OCI-LY3 (cell line): ENCODE data around the gene ADARB2.

ENCODE experiments used
- H2AFZ ChIP-seq: fragments of 200-600, 300-600 bp; shearing (Covaris generic); 2 replicates; pipeline ENCODE4 v1.6.0; 2014; ENCODE audit warnings: antibody characterized with exemption, low read depth, low read length
- H3K27ac ChIP-seq: fragments of 200-600, 300-600 bp; sonication (generic); 2 replicates; pipeline ENCODE4 v1.5.1; 2014; ENCODE audit warnings: mild to moderate bottlenecking, low read length, moderate library complexity, mixed read lengths
- H3K27me3 ChIP-seq: fragments of 200-600, 300-600 bp; sonication (generic); 2 replicates; pipeline ENCODE4 v1.6.1; 2014; ENCODE audit warnings: low read depth, low read length, mixed read lengths
- H3K36me3 ChIP-seq: fragments of 200-600, 300-600 bp; sonication (generic); replicated peaks from 2 replicates; pipeline ENCODE3; 2014; ENCODE audit warnings: low read depth, low read length, mixed read lengths
- H3K4me1 ChIP-seq: fragments of 300-600, 200-600 bp; sonication (generic); 2 replicates; pipeline ENCODE4 v1.6.1; 2014; ENCODE audit warnings: low read length, mixed read lengths
- H3K4me2 ChIP-seq: fragments of 200-600, 300-600 bp; sonication (generic); 2 replicates; pipeline ENCODE4 v1.6.1; 2014; ENCODE audit warnings: low read length, mixed read lengths
- H3K4me3 ChIP-seq: fragments of 300-600, 200-600 bp; sonication (generic); 2 replicates; pipeline ENCODE4 v1.5.1; 2014; ENCODE audit warnings: antibody characterized with exemption, mild to moderate bottlenecking, low read length, moderate library complexity
- H3K79me2 ChIP-seq: fragments of 300-600, 200-600 bp; shearing (Covaris generic); 2 replicates; pipeline ENCODE4 v1.6.1; 2014; ENCODE audit warnings: mild to moderate bottlenecking, low read length, mixed read lengths
- H3K9ac ChIP-seq: fragments of 300-600, 200-600 bp; shearing (Covaris generic); 2 replicates; pipeline ENCODE4 v1.6.0; 2014; ENCODE audit warnings: mild to moderate bottlenecking, low read length, moderate library complexity
- H3K9me3 ChIP-seq: fragments of 200-600, 300-600 bp; shearing (Covaris generic); 2 replicates; pipeline ENCODE4 v1.6.1; 2014; ENCODE audit warnings: low read length, mixed read lengths; ENCODE audit not compliant: insufficient read depth
- H4K20me1 ChIP-seq: fragments of 200-600, 300-600 bp; sonication (generic); 2 replicates; pipeline ENCODE4 v1.6.1; 2016; ENCODE audit warnings: low read length, mixed read lengths; ENCODE audit not compliant: insufficient read depth
- CTCF ChIP-seq: fragments of 200-600, 300-600 bp; sonication (generic); IDR thresholded peaks from 2 replicates; pipeline ENCODE4 v1.5.1; 2014; ENCODE audit warnings: antibody characterized with exemption, low read length, low read depth
- EZH2phosphoT487 ChIP-seq: fragments of 200-600 bp; shearing (Covaris generic); IDR thresholded peaks from 2 replicates; pipeline ENCODE4 v1.6.1; 2018; ENCODE audit warnings: antibody characterized with exemption, mixed run types, low read depth

Gene ADARB2

GRCh38 chr10:1173091-1173490, 564.2 kb downstream of the ADARB2 start:
- no peaks in the 10 kb centered on the region for H3K4me1 ChIP-seq
- H3K79me2 ChIP-seq = no peaks in the 10 kb centered on the region
- H3K9ac ChIP-seq = no peak overlapping the region
- no peaks in the 10 kb centered on the region for H3K36me3 ChIP-seq
- no peaks in the 10 kb centered on the region for H4K20me1 ChIP-seq
- no peaks in the 10 kb centered on the region for H3K27me3 ChIP-seq
- no peaks in the 10 kb centered on the region for H3K9me3 ChIP-seq
- H3K4me3 ChIP-seq = no peak overlapping the region
- no peak overlapping the region for H2AFZ ChIP-seq
- no peak for TF ChIP-seq CTCF
- no peak for TF ChIP-seq EZH2phosphoT487
- no peak overlapping the region for H3K27ac ChIP-seq
- no peak overlapping the region for H3K4me2 ChIP-seq

DNA sequence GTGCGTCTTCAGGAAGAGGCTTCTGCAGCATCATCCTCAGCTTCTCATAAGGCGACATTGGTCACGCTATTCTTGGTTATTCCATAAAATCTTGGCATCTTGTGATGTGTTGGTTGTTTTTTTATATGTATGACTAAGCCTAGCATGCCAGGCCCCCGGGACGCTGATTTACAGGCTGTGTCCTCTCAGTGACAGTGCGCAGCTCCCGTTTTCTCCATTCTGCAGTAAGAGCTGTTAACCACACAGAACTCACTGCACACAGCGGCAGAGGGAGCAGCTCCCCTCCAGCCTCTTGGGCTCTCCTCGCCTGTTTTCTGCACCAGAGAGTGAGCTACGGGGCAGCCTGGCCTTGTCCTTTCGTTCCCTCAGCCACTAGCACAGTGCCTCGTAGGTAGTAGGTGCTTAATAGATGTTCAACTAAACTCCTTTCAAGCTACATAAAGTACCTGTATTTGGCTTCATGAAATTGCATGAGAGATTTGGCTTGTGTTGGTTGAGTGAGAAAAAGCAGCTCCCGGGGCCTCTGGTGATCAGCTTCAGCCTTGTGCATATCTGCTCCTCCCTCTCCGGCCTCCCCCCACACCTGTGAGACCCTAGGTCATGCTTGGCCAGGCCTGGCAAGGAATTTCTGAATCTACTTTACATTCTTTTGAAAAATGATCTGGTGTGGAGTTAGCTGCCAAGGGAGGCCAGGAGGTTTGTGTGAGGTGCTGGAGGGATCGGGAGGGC, 564.9 kb downstream of the ADARB2 start:
- no peak overlapping the region for H3K9ac ChIP-seq
- TF ChIP-seq CTCF (no peak), EZH2phosphoT487 (no peak)
- H3K9me3 ChIP-seq = no peaks in the 10 kb centered on the region
- H3K4me3 ChIP-seq = no peak overlapping the region
- H3K4me1 ChIP-seq = no peaks in the 10 kb centered on the region
- H3K27ac ChIP-seq = no peak overlapping the region
- no peaks in the 10 kb centered on the region for H3K79me2 ChIP-seq
- H2AFZ ChIP-seq = no peak overlapping the region
- H3K4me2 ChIP-seq = no peak overlapping the region
- H3K36me3 ChIP-seq = no peaks in the 10 kb centered on the region
- H3K27me3 ChIP-seq = no peaks in the 10 kb centered on the region
- H4K20me1 ChIP-seq = no peaks in the 10 kb centered on the region

- H3K4me2 ChIP-seq = no peak overlapping the region
- no peaks in the 10 kb centered on the region for H3K27me3 ChIP-seq
- TF ChIP-seq EZH2phosphoT487 (no peak), CTCF (no peak)
- no peak overlapping the region for H3K4me3 ChIP-seq
- no peaks in the 10 kb centered on the region for H3K36me3 ChIP-seq
- no peak overlapping the region for H2AFZ ChIP-seq
- no peaks in the 10 kb centered on the region for H4K20me1 ChIP-seq
- H3K9me3 ChIP-seq = no peaks in the 10 kb centered on the region
- H3K79me2 ChIP-seq = no peaks in the 10 kb centered on the region
- no peaks in the 10 kb centered on the region for H3K4me1 ChIP-seq
- no peak overlapping the region for H3K9ac ChIP-seq
- no peak overlapping the region for H3K27ac ChIP-seq
These were observed 565.7 kb downstream of the ADARB2 start for GRCh38 chr10:1171586-1171985.

GRCh38 chr10:1171182-1171581, 566.1 kb downstream of the ADARB2 start:
- no peaks in the 10 kb centered on the region for H3K4me1 ChIP-seq
- no peaks in the 10 kb centered on the region for H3K9me3 ChIP-seq
- H3K4me3 ChIP-seq = no peak overlapping the region
- H3K27ac ChIP-seq = no peak overlapping the region
- no peaks in the 10 kb centered on the region for H3K27me3 ChIP-seq
- H3K36me3 ChIP-seq = no peaks in the 10 kb centered on the region
- H2AFZ ChIP-seq = no peak overlapping the region
- no peak overlapping the region for H3K9ac ChIP-seq
- no peaks in the 10 kb centered on the region for H4K20me1 ChIP-seq
- H3K4me2 ChIP-seq = no peak overlapping the region
- no peaks in the 10 kb centered on the region for H3K79me2 ChIP-seq
- no peak for TF ChIP-seq CTCF
- TF ChIP-seq EZH2phosphoT487 = no peak
